Right lobe of liver (tissue), 6 donors: ENCODE data around the gene DCDC2C. TPM values are rescaled to one million over a fixed set of nuclear protein-coding genes. Genes with fewer than 3 reads are reported as not detected.
A peak's percentile ranks its signal among the peaks of the same experiment; 100 is the strongest.

ENCODE experiments used
- ATAC-seq, 4 donors: fragments of 200-7000 bp; cut with Tn5 transposase; one replicate each; pipeline ENCODE4 v1.9.1; 2020; ENCODE audit warnings: mild to moderate bottlenecking in 4 of 4, moderate library complexity in 4 of 4
- DNase-seq, 3 donors: peaks; one replicate each; pipeline ENCODE4 v3.0.0-alpha.2; 2020
- H3K27ac ChIP-seq, 3 donors: fragments of 200-600 bp; one replicate each; pipeline ENCODE4 v1.8.0; 2022
- H3K27me3 ChIP-seq, 2 donors: fragments of 200-600 bp; one replicate each; pipeline ENCODE4 v1.8.0; 2022
- H3K36me3 ChIP-seq, 4 donors: fragments of 200-600 bp; sonication (generic) in 1 of 4; one replicate each; pipeline versions ENCODE4 v1.5.1 to v1.8.0; 2017 to 2022; ENCODE audit warnings: control low read depth in 1 of 4
- H3K4me1 ChIP-seq, 4 donors: fragments of 200-600 bp; sonication (generic) in 1 of 4; one replicate each; pipeline versions ENCODE4 v1.5.1 to v1.8.0; 2017 to 2022; ENCODE audit warnings: control low read depth in 1 of 4
- H3K4me3 ChIP-seq, 3 donors: fragments of 200-600 bp; one replicate each; pipeline ENCODE4 v1.8.0; 2022
- H3K9me3 ChIP-seq, 4 donors: fragments of 200-600 bp; sonication (generic) in 1 of 4; one replicate each; pipeline versions ENCODE4 v1.5.1 to v1.8.0; 2017 to 2022; ENCODE audit warnings: control low read depth in 1 of 4
- CTCF ChIP-seq, 4 donors: fragments of 200-600 bp in 3 of 4; fragments of 450-650 bp in 1 of 4; IDR thresholded peaks; one replicate each; pipeline versions ENCODE4 v1.5.1 to v1.8.0; 2016 to 2022; ENCODE audit warnings: antibody characterized with exemption in 4 of 4, mild to moderate bottlenecking in 2 of 4
- POLR2A ChIP-seq: fragments of 450-650 bp; IDR thresholded peaks from one replicate; pipeline ENCODE4 v1.6.1; 2017; ENCODE audit warnings: antibody characterized with exemption, mild to moderate bottlenecking
- WGBS: methylation state at CpG from one replicate; pipeline ENCODE4 v1.1.6; 2018; ENCODE audit warnings: low coverage, low lambda C conversion rate; ENCODE audit not compliant: insufficient coverage; ENCODE audit errors: missing lambda C conversion rate; 5-methylcytosine and 5-hydroxymethylcytosine counted together
- intact Hi-C, 2 donors: fragments of 100-400 bp; cut with DNase I; formaldehyde crosslinking; loops; one replicate each; pipeline versions ENCODE4 v1.11.2 to v1.14.1; 2022
- total RNA-seq, 6 experiments: library from RNA; depleted of rRNA in 2 of 6; stranded (reverse); fragments of >200 nt in 2 of 6; fragmentation: NEBNext Ultra II Directional in 3 of 6; extraction: Animal tissue kit (Norgen Biotek cat#: 25700) in 3 of 6; gene quantifications; one replicate each; pipeline versions ENCODE4 v1.1.0 to v1.2.4, GENCODE V29; 2016 to 2023
- donor health status: DM: no; HTN: yes; CAD: no.
- donor health status: DM: no; HTN: no; CAD: no.
- donor health status: DM: no; HTN: no; CAD: no.
- donor health status: DM: no; HTN: yes; CAD: no.
- donor health status: DM: no; HTN: yes; CAD: no.

DCDC2C gene
- total RNA-seq, 6 experiments from 2014 or later, result not detected

GRCh38 chr2:3759331-3759730, 56.0 kb downstream of the DCDC2C start:
- no peaks in the 10 kb centered on the region for H3K4me1 ChIP-seq
- intact Hi-C loops, result no loop called here
- no peaks in the 10 kb centered on the region for H3K36me3 ChIP-seq
- no peaks in the 10 kb centered on the region for H3K9me3 ChIP-seq
- no peaks in the 10 kb centered on the region for H3K27me3 ChIP-seq
- DNase-seq (no peak), ATAC-seq (no peak)
- 38% methylated on average over 7 of the region's 7 CpGs for WGBS
- TF ChIP-seq CTCF (IDR thresholded peaks at IDR 0.05), result no peak
- TF ChIP-seq POLR2A, result no peak
- no peak overlapping the region for H3K4me3 ChIP-seq
- H3K27ac ChIP-seq, result no peak overlapping the region

GRCh38 chr2:3759761-3760160, 56.4 kb downstream of the DCDC2C start:
- H3K9me3 ChIP-seq, result no peaks in the 10 kb centered on the region
- no peaks in the 10 kb centered on the region for H3K4me1 ChIP-seq
- H3K36me3 ChIP-seq, result no peaks in the 10 kb centered on the region
- intact Hi-C loops, result no loop called here
- DNase-seq (no peak), ATAC-seq (no peak)
- no peak for TF ChIP-seq CTCF (IDR thresholded peaks at IDR 0.05)
- WGBS, result 20% methylated on average over 3 of the region's 4 CpGs
- H3K4me3 ChIP-seq, result no peak overlapping the region
- H3K27me3 ChIP-seq, result no peaks in the 10 kb centered on the region
- no peak overlapping the region for H3K27ac ChIP-seq

- no peaks in the 10 kb centered on the region for H3K36me3 ChIP-seq
- no peak for TF ChIP-seq CTCF (IDR thresholded peaks at IDR 0.05)
- no peaks in the 10 kb centered on the region for H3K27me3 ChIP-seq
- no peak overlapping the region for H3K4me3 ChIP-seq
- 54% methylated on average over 5 of the region's 5 CpGs for WGBS
- DNase-seq (no peak), ATAC-seq (no peak)
- H3K27ac ChIP-seq, result no peak overlapping the region
- H3K9me3 ChIP-seq, result no peaks in the 10 kb centered on the region
- intact Hi-C loops, result no loop called here
- H3K4me1 ChIP-seq, result no peaks in the 10 kb centered on the region
These were observed 57.9 kb downstream of the DCDC2C start for GRCh38 chr2:3761272-3761671.

- H3K9me3 ChIP-seq, result no peaks in the 10 kb centered on the region
- no peak overlapping the region for H3K4me3 ChIP-seq
- 56% methylated on average over 5 of the region's 14 CpGs for WGBS
- no peaks in the 10 kb centered on the region for H3K4me1 ChIP-seq
- no peak for TF ChIP-seq CTCF (IDR thresholded peaks at IDR 0.05)
- TF ChIP-seq POLR2A, result no peak
- no peaks in the 10 kb centered on the region for H3K27me3 ChIP-seq
- no peak for DNase-seq
- no peak overlapping the region for H3K27ac ChIP-seq
- peak in 1 of 4 donors; percentile 21 for ATAC-seq
- intact Hi-C loops, result no loop called here
- no peaks in the 10 kb centered on the region for H3K36me3 ChIP-seq
These were observed 59.5 kb downstream of the DCDC2C start for GRCh38 chr2:3762771-3763447.

GRCh38 chr2:3766824-3767223, 63.4 kb downstream of the DCDC2C start:
- 63% methylated on average over 9 of the region's 14 CpGs for WGBS
- Histone ChIP-seq H3K4me1 (no peaks in the 10 kb centered on the region), H3K4me3 (no peak overlapping the region), H3K36me3 (no peaks in the 10 kb centered on the region), H3K9me3 (no peaks in the 10 kb centered on the region), H3K27ac (no peak overlapping the region), H3K27me3 (no peaks in the 10 kb centered on the region)
- ATAC-seq, result no peak
- DNase-seq, result no peak
- TF ChIP-seq POLR2A (no peak), CTCF (IDR thresholded peaks at IDR 0.05) (no peak)
- intact Hi-C loops, result no loop called here
